Measurements from ENCODE around the gene MARCHF9.

- TF ChIP-seq CTCF (IDR thresholded peaks at IDR 0.05) (no peak), EP300 (IDR thresholded peaks at IDR 0.05) (no peak)
These were observed 24.4 kb upstream of the MARCHF9 start for GRCh38 chr12:57730336-57731067.
